Large intestine (tissue), 3 donors: Measurements from ENCODE around the gene TBC1D10B. TPM values are rescaled to one million over a fixed set of nuclear protein-coding genes. Genes with fewer than 3 reads are reported as not detected.

ENCODE experiments used
- DNase-seq, 2 donors: peaks; one replicate each; pipeline versions ENCODE4 v3.0.0 to v3.0.0-alpha.2; 2013
- H3K27ac ChIP-seq: one replicate; pipeline ENCODE4 v1.5.1; 2013; ENCODE audit warnings: low read length
- H3K27me3 ChIP-seq: 2 replicates; pipeline ENCODE4 v1.6.1; 2013; ENCODE audit warnings: low read length; ENCODE audit not compliant: control insufficient read depth, insufficient read depth
- H3K36me3 ChIP-seq: 2 replicates; pipeline ENCODE4 v1.6.1; 2013; ENCODE audit warnings: low read length; ENCODE audit not compliant: control insufficient read depth, insufficient read depth
- H3K4me1 ChIP-seq: one replicate; pipeline ENCODE4 v1.6.1; 2013; ENCODE audit warnings: low read length; ENCODE audit not compliant: control insufficient read depth, insufficient read depth
- H3K4me3 ChIP-seq: one replicate; pipeline ENCODE4 v1.5.1; 2013; ENCODE audit warnings: low read length
- H3K9me3 ChIP-seq: one replicate; pipeline ENCODE4 v1.6.1; 2013; ENCODE audit warnings: mild to moderate bottlenecking, low read depth, low read length, moderate library complexity; ENCODE audit not compliant: control insufficient read depth
- WGBS: methylation state at CpG from one replicate; pipeline ENCODE4 v1.1.5; 2013; ENCODE audit warnings: low lambda C conversion rate; ENCODE audit not compliant: insufficient coverage; 5-methylcytosine and 5-hydroxymethylcytosine counted together
- polyA plus RNA-seq: library from polyadenylated mRNA; unstranded; fragments of 120-200 nt; gene quantifications from one replicate; pipeline ENCODE4 v1.2.1, GENCODE V29; 2013

The TBC1D10B gene
- polyA plus RNA-seq, 1 donor = 41.5 TPM

DNA sequence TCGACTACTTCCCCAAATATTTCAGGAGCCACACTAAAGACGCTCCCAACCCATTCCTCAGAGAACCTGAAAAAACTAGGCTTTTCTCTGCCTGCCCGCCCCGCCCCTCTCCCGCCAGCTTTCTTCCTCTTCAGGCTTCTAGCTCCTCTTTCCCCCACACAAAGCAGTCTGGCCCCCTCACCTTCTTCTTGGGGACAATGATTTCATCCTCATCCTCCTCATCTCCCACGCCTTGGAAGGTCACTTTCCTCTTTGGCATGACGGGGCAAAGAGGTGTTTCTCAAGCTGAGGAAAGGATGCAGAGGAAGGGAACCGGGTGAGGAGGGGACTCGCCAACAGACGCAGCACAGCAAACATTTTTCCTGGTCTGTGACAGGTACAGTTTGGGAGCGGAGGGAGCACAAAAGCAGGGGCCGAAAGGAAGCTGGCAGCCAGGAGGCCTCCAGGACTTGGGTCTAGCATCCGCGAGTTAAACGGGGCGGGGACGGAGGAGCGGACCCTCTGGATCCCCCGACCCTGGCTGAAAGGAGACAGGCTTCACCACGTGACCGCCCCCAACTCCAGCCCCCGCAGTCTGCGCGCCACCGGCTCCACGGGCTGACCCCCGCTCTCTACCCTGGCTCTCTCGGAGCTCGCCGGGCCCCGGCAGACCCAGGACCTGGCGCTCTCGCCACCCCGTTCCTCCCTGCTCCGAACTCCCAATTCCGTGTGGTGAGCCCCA lies 15.7 kb downstream of the TBC1D10B start:
- DNase-seq = no peak
- peak overlapping the region; percentile 91 for H3K4me3 ChIP-seq
- peaks cover 64% of the 10 kb centered on the region for H3K36me3 ChIP-seq
- WGBS = no CpG with 5 or more reads among the region's 36 CpGs
- peaks cover 28% of the 10 kb centered on the region for H3K4me1 ChIP-seq
- H3K27me3 ChIP-seq = no peaks in the 10 kb centered on the region
- peak overlapping the region; percentile 98 for H3K27ac ChIP-seq
- no peaks in the 10 kb centered on the region for H3K9me3 ChIP-seq

DNA sequence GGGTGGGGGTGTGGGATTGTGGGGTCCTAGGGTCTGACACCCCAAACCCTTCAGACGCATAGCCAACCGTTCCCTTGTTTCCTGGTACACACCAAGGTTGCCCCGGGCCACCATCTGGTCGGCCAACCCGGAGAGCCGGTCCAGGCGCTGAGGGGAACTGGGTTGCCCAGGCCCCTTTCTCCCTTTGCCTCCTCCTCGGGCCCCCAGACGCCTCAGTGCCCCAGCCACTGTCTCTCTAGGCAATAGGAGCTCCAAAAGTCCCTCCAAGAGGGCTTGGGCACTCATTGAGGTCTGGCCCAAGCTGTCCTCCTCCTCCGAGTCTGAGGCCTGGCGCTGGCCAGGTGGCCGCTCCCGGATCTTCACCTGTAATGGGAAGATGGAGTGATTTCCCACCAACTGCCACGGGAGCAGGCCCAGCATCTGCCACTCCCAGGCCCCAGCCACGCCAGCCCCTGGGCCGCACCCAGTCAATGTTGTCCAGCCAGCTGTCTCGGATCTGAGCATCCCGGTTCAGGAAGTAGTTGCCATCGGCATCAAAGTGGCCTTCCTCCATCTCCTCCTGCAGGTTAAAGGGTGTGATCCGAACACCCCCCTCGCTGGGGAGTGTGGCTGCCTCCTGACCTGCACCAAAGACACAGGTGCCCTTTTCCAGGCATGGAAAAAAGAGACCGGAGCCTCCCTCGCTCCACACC lies 16.7 kb downstream of the TBC1D10B start:
- Histone ChIP-seq H3K36me3 (peaks cover 54% of the 10 kb centered on the region), H3K4me1 (peaks cover 28% of the 10 kb centered on the region), H3K27me3 (no peaks in the 10 kb centered on the region), H3K4me3 (peak overlapping the region; percentile 91), H3K27ac (no peak overlapping the region), H3K9me3 (no peaks in the 10 kb centered on the region)
- no peak for DNase-seq
- no CpG with 5 or more reads among the region's 23 CpGs for WGBS

- Histone ChIP-seq H3K9me3 (no peaks in the 10 kb centered on the region), H3K4me1 (peaks cover 28% of the 10 kb centered on the region), H3K27me3 (no peaks in the 10 kb centered on the region), H3K27ac (no peak overlapping the region), H3K4me3 (no peak overlapping the region), H3K36me3 (peaks cover 46% of the 10 kb centered on the region)
- no peak for DNase-seq
- 100% methylated on average over 2 of the region's 14 CpGs for WGBS
Observed at GRCh38 chr16:30352488-30353401, 17.5 kb downstream of the TBC1D10B start.

GRCh38 chr16:30351586-30352419 lies 18.5 kb downstream of the TBC1D10B start:
- H3K27ac ChIP-seq = no peak overlapping the region
- no peak for DNase-seq
- H3K9me3 ChIP-seq = no peaks in the 10 kb centered on the region

GRCh38 chr16:30351001-30351441 lies 19.3 kb downstream of the TBC1D10B start:
- Histone ChIP-seq H3K4me3 (no peak overlapping the region), H3K27ac (peak overlapping the region; percentile 50), H3K27me3 (no peaks in the 10 kb centered on the region), H3K4me1 (peaks cover 26% of the 10 kb centered on the region), H3K36me3 (peaks cover 35% of the 10 kb centered on the region), H3K9me3 (no peaks in the 10 kb centered on the region)
- WGBS = no CpG with 5 or more reads among the region's 15 CpGs
- DNase-seq = no peak

More at GRCh38 chr16:30351586-30352419, 18.5 kb downstream of the TBC1D10B start:
- Histone ChIP-seq H3K27me3 (no peaks in the 10 kb centered on the region), H3K4me1 (peaks cover 28% of the 10 kb centered on the region), H3K36me3 (peaks cover 37% of the 10 kb centered on the region), H3K4me3 (no peak overlapping the region)
- no CpG with 5 or more reads among the region's 11 CpGs for WGBS

GRCh38 chr16:30350134-30350871 lies 20.0 kb downstream of the TBC1D10B start:
- Histone ChIP-seq H3K36me3 (peaks cover 35% of the 10 kb centered on the region), H3K27ac (peak overlapping the region; percentile 50), H3K9me3 (no peaks in the 10 kb centered on the region), H3K27me3 (no peaks in the 10 kb centered on the region), H3K4me3 (no peak overlapping the region), H3K4me1 (peaks cover 22% of the 10 kb centered on the region)
- peak in 1 of 2 donors; percentile 80 for DNase-seq
- WGBS = no CpG with 5 or more reads among the region's 3 CpGs

DNA sequence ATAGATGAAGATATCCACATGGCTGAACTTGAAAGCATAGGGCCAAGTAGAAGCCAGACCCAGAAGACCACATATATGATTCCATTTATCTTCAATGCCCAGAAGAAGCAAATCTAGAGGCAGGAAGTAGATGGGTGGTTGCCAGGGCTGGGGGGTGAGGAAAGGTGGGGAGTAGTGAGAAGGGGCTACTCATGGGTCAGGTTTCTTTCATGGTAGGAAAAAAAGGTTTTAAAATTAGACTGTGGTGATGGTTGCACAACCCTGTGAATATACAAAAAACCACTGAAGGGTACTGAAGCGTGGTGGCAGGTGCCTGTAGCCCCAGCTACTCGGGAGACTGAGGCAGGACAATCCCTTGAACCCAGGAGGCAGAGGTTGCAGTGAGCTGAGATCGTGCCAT lies 20.6 kb downstream of the TBC1D10B start:
- H3K27ac ChIP-seq = no peak overlapping the region
- WGBS = no CpG with 5 or more reads among the region's 3 CpGs
- H3K27me3 ChIP-seq = no peaks in the 10 kb centered on the region
- H3K4me1 ChIP-seq = peaks cover 22% of the 10 kb centered on the region
- no peak overlapping the region for H3K4me3 ChIP-seq
- H3K9me3 ChIP-seq = no peaks in the 10 kb centered on the region
- DNase-seq = no peak
- peaks cover 35% of the 10 kb centered on the region for H3K36me3 ChIP-seq

DNA sequence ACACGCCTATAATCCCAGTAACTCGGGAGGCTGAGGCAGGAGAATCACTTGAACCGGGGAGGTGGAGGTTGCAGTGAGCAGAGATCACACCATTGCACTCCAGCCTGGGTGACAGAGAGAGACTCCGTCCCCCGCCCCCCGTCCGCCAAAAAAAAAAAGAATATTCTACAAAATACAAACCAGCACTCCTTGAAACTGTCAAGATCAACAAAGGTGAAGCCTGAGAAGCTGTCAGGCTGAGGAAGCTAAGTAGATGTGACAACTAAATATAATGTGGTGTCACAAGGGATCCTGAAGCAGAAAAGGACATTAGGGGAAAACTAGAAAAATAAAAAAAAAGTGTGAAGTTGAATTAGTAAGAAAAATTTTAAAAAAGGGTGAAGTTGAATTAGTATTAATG lies 21.4 kb downstream of the TBC1D10B start:
- H3K27ac ChIP-seq = no peak overlapping the region
- no peaks in the 10 kb centered on the region for H3K27me3 ChIP-seq
- DNase-seq = no peak
- no peak overlapping the region for H3K4me3 ChIP-seq
- peaks cover 35% of the 10 kb centered on the region for H3K36me3 ChIP-seq
- peaks cover 17% of the 10 kb centered on the region for H3K4me1 ChIP-seq
- 100% methylated on average over 3 of the region's 7 CpGs for WGBS
- H3K9me3 ChIP-seq = no peaks in the 10 kb centered on the region

DNA sequence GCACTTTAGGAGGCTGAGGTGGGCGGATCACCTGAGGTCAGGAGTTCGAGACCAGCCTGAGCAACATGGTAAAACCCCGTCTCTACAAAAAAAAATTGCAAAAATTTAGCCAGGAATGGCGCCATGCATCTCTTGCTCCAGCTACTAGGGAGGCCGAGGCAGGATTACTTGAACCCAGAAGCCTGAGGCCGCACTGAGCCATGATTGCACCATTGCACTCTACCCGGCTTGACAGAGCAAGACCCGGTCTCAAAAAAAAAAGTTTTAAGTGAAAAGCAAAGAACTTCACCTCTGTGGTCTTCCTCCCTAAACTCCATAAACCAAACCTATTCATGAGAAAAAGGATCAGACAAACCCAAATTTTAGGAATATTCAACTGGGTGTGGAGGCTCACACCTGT lies 22.2 kb downstream of the TBC1D10B start:
- H3K9me3 ChIP-seq = no peaks in the 10 kb centered on the region
- H3K4me1 ChIP-seq = peaks cover 15% of the 10 kb centered on the region
- no peak overlapping the region for H3K27ac ChIP-seq
- no peak overlapping the region for H3K4me3 ChIP-seq
- peaks cover 27% of the 10 kb centered on the region for H3K36me3 ChIP-seq
- no peaks in the 10 kb centered on the region for H3K27me3 ChIP-seq
- no CpG with 5 or more reads among the region's 8 CpGs for WGBS
- no peak for DNase-seq
